HL-60 (cell line): ENCODE data around the gene BICDL2.

Experiments
- TF ChIP-seq, protein P1 (sequence below): IDR thresholded peaks from one replicate; pipeline ENCODE4 v1.5.1; 2011; ENCODE audit warnings: low read length, control low read depth, inconsistent platforms; ENCODE audit not compliant: insufficient read depth
- TF ChIP-seq, protein P2 (sequence below): IDR thresholded peaks from 2 replicates; pipeline ENCODE4 v1.6.1; 2012; ENCODE audit warnings: low read depth; ENCODE audit not compliant: insufficient replicate concordance

DNA sequence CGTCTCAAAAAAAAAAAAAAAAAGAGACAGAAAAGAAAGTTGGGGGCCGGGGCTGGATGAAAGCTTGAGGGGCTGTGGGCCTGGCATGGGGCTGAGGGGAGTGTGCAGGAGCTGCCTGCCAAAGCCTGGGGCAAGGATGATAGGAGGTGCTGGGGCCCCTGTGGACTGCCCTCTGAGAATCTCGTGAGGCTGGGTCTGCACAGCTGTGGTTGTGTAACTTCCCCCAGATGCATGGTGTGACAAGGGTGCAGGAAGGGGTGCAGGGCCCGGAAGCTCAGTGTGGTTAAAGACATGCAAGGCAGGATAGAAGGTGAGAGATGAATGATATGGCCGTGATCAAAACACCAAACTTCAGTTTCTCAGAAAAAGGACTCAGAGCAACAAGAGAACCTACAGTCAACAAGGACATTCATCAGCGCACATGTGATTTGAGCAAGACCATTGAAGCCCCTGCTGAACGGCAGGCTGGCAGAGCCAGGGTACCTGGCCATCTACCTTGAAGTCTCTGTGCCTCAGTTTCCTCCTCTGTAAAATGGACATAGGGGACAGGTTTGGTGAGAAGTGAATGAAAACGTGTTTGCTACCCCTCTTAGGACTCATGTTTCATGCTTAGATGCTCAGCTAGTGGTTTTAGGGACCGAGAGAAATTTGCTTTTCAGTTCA lies 38.2 kb upstream of the BICDL2 start:
- TF ChIP-seq, protein P1, sequence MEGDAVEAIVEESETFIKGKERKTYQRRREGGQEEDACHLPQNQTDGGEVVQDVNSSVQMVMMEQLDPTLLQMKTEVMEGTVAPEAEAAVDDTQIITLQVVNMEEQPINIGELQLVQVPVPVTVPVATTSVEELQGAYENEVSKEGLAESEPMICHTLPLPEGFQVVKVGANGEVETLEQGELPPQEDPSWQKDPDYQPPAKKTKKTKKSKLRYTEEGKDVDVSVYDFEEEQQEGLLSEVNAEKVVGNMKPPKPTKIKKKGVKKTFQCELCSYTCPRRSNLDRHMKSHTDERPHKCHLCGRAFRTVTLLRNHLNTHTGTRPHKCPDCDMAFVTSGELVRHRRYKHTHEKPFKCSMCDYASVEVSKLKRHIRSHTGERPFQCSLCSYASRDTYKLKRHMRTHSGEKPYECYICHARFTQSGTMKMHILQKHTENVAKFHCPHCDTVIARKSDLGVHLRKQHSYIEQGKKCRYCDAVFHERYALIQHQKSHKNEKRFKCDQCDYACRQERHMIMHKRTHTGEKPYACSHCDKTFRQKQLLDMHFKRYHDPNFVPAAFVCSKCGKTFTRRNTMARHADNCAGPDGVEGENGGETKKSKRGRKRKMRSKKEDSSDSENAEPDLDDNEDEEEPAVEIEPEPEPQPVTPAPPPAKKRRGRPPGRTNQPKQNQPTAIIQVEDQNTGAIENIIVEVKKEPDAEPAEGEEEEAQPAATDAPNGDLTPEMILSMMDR = no peak
- TF ChIP-seq, protein P2, sequence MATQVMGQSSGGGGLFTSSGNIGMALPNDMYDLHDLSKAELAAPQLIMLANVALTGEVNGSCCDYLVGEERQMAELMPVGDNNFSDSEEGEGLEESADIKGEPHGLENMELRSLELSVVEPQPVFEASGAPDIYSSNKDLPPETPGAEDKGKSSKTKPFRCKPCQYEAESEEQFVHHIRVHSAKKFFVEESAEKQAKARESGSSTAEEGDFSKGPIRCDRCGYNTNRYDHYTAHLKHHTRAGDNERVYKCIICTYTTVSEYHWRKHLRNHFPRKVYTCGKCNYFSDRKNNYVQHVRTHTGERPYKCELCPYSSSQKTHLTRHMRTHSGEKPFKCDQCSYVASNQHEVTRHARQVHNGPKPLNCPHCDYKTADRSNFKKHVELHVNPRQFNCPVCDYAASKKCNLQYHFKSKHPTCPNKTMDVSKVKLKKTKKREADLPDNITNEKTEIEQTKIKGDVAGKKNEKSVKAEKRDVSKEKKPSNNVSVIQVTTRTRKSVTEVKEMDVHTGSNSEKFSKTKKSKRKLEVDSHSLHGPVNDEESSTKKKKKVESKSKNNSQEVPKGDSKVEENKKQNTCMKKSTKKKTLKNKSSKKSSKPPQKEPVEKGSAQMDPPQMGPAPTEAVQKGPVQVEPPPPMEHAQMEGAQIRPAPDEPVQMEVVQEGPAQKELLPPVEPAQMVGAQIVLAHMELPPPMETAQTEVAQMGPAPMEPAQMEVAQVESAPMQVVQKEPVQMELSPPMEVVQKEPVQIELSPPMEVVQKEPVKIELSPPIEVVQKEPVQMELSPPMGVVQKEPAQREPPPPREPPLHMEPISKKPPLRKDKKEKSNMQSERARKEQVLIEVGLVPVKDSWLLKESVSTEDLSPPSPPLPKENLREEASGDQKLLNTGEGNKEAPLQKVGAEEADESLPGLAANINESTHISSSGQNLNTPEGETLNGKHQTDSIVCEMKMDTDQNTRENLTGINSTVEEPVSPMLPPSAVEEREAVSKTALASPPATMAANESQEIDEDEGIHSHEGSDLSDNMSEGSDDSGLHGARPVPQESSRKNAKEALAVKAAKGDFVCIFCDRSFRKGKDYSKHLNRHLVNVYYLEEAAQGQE = no peak
